ENCODE results near the gene KSR2. TPM values are rescaled to one million over a fixed set of nuclear protein-coding genes. Genes with fewer than 3 reads are reported as not detected.

Gene KSR2
- total RNA-seq, 2 donors from 2014 or later, result 0.07 TPM; not detected in 1

DNA sequence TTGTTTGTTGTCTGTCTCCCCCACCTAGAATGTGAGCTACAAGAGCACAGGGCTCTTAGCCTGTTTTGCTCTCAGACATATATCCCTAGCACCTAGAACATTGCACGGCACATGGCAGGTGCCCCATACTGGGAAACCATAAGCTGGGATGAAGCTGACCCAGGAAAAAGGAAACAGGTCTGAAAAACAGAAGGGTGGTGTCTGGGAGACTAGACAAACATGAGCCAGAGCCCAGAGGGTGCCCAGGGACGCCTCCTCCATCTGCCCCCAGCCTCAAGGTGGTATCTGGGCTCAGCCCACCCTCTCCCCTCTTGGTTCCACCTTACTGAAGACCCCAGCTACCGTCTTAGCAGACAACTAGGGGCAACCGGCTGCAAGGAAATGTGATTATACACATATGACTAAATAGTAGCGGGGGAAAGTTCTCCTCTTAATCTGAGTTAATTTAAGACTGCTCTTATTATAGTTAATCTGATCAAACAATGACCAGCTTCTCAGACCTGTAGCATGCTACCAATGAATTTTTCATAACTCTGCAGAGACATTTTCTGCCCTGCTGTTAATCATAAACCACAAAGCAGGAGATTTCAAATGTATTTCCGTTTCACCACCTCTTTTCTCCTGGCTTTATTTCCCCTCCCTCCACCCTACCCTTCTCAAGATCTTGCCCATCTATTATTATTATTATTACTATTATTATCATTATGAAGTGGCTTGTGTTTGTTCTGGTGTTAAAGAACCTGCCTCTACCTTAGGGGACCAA, 31.9 kb downstream of the KSR2 start:
- no peak for DNase-seq (ENCODE audit: low spot score)
- Histone ChIP-seq H3K36me3 (no peaks in the 10 kb centered on the region), H3K4me1 (ENCODE audit: control insufficient read depth in 1 of 2, low read depth in 2 of 2) (no peaks in the 10 kb centered on the region), H3K4me3 (no peak overlapping the region), H3K27ac (no peak overlapping the region), H3K27me3 (replicated peaks; ENCODE audit: insufficient read depth) (no peaks in the 10 kb centered on the region), H3K9me3 (no peaks in the 10 kb centered on the region)
- TF ChIP-seq, protein P1, sequence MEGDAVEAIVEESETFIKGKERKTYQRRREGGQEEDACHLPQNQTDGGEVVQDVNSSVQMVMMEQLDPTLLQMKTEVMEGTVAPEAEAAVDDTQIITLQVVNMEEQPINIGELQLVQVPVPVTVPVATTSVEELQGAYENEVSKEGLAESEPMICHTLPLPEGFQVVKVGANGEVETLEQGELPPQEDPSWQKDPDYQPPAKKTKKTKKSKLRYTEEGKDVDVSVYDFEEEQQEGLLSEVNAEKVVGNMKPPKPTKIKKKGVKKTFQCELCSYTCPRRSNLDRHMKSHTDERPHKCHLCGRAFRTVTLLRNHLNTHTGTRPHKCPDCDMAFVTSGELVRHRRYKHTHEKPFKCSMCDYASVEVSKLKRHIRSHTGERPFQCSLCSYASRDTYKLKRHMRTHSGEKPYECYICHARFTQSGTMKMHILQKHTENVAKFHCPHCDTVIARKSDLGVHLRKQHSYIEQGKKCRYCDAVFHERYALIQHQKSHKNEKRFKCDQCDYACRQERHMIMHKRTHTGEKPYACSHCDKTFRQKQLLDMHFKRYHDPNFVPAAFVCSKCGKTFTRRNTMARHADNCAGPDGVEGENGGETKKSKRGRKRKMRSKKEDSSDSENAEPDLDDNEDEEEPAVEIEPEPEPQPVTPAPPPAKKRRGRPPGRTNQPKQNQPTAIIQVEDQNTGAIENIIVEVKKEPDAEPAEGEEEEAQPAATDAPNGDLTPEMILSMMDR (IDR thresholded peaks at IDR 0.05), result no peak
- no peak for ATAC-seq (ENCODE audit: insufficient number of reproducible peaks, low FRiP score, low read depth)

DNA sequence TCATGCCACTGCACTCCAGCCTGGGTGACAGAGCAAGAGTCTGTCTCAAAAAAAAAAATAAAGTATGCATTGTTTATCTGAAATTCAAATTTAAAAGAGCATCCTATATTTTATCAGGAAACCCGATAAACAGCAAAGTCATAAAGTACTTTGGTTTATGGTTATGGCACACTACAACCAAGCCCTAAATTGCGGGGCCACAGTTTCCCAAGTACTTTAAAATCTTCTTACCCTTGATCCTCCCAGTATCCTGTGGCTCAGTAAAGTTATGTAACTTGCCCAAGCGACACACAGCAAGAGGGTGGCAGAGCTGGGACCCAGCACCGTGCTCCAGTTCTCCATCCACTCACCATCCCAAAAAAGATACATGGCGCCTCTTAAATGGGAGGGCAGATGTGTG, 35.2 kb downstream of the KSR2 start:
- ATAC-seq (ENCODE audit: insufficient number of reproducible peaks, low FRiP score, low read depth) (no peak), DNase-seq (ENCODE audit: low spot score) (no peak)
- no peaks in the 10 kb centered on the region for H3K9me3 ChIP-seq
- no peaks in the 10 kb centered on the region for H3K36me3 ChIP-seq
- no peaks in the 10 kb centered on the region for H3K27me3 ChIP-seq (replicated peaks; ENCODE audit: insufficient read depth)
- no peak overlapping the region for H3K4me3 ChIP-seq
- H3K4me1 ChIP-seq (ENCODE audit: control insufficient read depth in 1 of 2, low read depth in 2 of 2), result no peaks in the 10 kb centered on the region
- TF ChIP-seq, protein P1 (IDR thresholded peaks at IDR 0.05), result no peak
- no peak overlapping the region for H3K27ac ChIP-seq

DNA sequence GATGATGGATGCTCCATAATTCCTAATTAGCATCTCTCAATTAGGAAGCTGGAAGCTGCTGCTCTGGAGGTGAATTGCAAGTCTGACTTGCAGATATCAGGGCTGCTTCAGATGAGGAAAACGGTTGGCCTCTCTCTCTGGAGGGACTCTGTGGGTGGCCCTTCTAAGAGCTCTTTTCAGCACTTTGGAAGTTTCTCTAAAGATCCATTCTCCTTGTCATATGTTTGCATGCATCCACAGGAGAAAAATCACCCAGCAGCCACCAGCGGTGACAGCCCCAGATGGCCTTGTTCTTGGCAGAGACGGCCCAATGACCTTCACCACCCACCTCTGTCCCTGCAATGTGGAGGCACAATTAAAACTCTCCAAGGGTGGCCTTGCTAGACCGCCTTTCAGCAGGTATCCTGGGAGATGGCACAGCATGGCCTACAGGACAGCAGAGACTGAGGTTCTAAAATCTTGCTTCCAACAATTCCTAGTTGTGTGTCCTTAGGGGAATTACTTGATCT, 42.3 kb downstream of the KSR2 start:
- no peaks in the 10 kb centered on the region for H3K9me3 ChIP-seq
- ATAC-seq (ENCODE audit: insufficient number of reproducible peaks, low FRiP score, low read depth) (no peak), DNase-seq (ENCODE audit: low spot score) (no peak)
- H3K36me3 ChIP-seq, result no peaks in the 10 kb centered on the region
- H3K4me3 ChIP-seq, result no peak overlapping the region
- no peaks in the 10 kb centered on the region for H3K4me1 ChIP-seq (ENCODE audit: control insufficient read depth in 1 of 2, low read depth in 2 of 2)
- H3K27me3 ChIP-seq (replicated peaks; ENCODE audit: insufficient read depth), result no peaks in the 10 kb centered on the region
- no peak overlapping the region for H3K27ac ChIP-seq
- TF ChIP-seq, protein P1 (IDR thresholded peaks at IDR 0.05), result no peak

DNA sequence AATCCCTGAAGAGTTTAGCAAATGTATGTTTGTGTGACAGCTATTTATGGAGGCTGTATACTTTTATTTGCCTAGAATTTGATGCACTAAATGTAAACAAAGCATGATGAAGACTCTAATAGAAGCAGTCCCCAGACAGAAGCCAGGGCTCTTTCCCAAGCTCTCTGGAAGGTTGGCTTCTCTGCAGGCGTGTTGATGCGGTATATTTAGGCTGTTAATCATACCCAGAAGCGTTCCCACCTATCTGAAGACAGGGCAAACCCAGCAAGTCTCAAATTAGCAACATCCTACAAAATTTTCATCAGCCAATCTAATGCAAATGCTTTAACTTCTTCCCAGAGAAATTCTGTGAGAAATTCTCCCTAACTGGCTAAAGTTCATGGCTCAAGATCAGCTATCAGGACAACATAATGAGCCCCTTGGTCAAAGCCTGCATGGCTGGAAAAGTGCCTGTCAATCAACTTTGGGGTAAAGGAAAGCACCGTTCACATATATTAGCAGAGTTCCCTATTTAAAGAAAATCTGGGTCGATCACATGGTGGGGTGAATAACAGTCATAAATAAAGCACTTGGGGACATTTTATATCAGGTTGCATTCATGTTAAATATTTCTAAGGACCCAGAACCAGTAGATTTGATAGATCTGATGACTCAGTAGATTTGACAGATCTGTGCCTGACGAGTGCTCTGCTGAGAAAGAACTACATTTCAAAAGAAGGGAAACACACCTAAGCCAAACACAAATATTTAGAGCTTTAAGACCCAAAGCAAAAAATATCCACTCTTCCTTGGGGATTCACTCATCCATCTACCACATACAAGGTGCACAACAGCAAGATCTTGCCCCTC, 46.6 kb downstream of the KSR2 start:
- Histone ChIP-seq H3K27me3 (replicated peaks; ENCODE audit: insufficient read depth) (no peaks in the 10 kb centered on the region), H3K4me1 (ENCODE audit: control insufficient read depth in 1 of 2, low read depth in 2 of 2) (no peaks in the 10 kb centered on the region), H3K9me3 (no peaks in the 10 kb centered on the region), H3K4me3 (no peak overlapping the region), H3K27ac (no peak overlapping the region), H3K36me3 (no peaks in the 10 kb centered on the region)
- no peak for ATAC-seq (ENCODE audit: insufficient number of reproducible peaks, low FRiP score, low read depth)
- TF ChIP-seq, protein P1 (IDR thresholded peaks at IDR 0.05), result no peak
- no peak for DNase-seq (ENCODE audit: low spot score)

GRCh38 chr12:117919479-117919878, 49.3 kb downstream of the KSR2 start:
- H3K9me3 ChIP-seq, result no peaks in the 10 kb centered on the region
- DNase-seq (ENCODE audit: low spot score) (no peak), ATAC-seq (ENCODE audit: insufficient number of reproducible peaks, low FRiP score, low read depth) (no peak)
- H3K36me3 ChIP-seq, result no peaks in the 10 kb centered on the region
- H3K4me1 ChIP-seq (ENCODE audit: control insufficient read depth in 1 of 2, low read depth in 2 of 2), result no peaks in the 10 kb centered on the region
- no peaks in the 10 kb centered on the region for H3K27me3 ChIP-seq (replicated peaks; ENCODE audit: insufficient read depth)
- H3K4me3 ChIP-seq, result no peak overlapping the region
- H3K27ac ChIP-seq, result no peak overlapping the region
- TF ChIP-seq, protein P1 (IDR thresholded peaks at IDR 0.05), result no peak
